HEK293 (cell line): Measurements from ENCODE around the gene LHFPL3.

Source experiments
- GFI1B ChIP-seq: fragments of 450-650 bp; formaldehyde crosslinking; IDR thresholded peaks from 2 replicates; pipeline ENCODE4 v1.5.1; 2016; ENCODE audit warnings: missing biosample characterization, missing genetic modification characterization
- GLIS1 ChIP-seq: fragments of 450-650 bp; formaldehyde crosslinking; IDR thresholded peaks from 2 replicates; pipeline ENCODE4 v1.5.1; 2016; ENCODE audit warnings: missing biosample characterization, missing genetic modification characterization
- IKZF3 ChIP-seq: fragments of 450-650 bp; IDR thresholded peaks from 2 replicates; pipeline ENCODE4 v1.5.0; 2018; ENCODE audit warnings: missing biosample characterization, mild to moderate bottlenecking, missing genetic modification characterization, moderate library complexity
- KLF7 ChIP-seq: fragments of 450-650 bp; formaldehyde crosslinking; IDR thresholded peaks from 2 replicates; pipeline ENCODE4 v1.5.1; 2016; ENCODE audit warnings: missing biosample characterization, missing genetic modification characterization, borderline replicate concordance
- OSR2 ChIP-seq: fragments of 450-650 bp; formaldehyde crosslinking; IDR thresholded peaks from 2 replicates; pipeline ENCODE4 v1.5.1; 2016; ENCODE audit warnings: missing biosample characterization, missing genetic modification characterization
- PRDM1 ChIP-seq: fragments of 450-650 bp; formaldehyde crosslinking; IDR thresholded peaks from 2 replicates; pipeline ENCODE4; 2016; ENCODE audit warnings: missing biosample characterization, missing genetic modification characterization
- SCRT1 ChIP-seq: fragments of 450-650 bp; formaldehyde crosslinking; IDR thresholded peaks from 2 replicates; pipeline ENCODE4 v1.5.1; 2016; ENCODE audit warnings: missing biosample characterization, missing genetic modification characterization, borderline replicate concordance
- SP2 ChIP-seq: fragments of 450-650 bp; formaldehyde crosslinking; IDR thresholded peaks from 2 replicates; pipeline ENCODE4 v1.5.1; 2016; ENCODE audit warnings: missing biosample characterization, missing genetic modification characterization
- ZBTB17 ChIP-seq: fragments of 450-650 bp; formaldehyde crosslinking; IDR thresholded peaks from 2 replicates; pipeline ENCODE4 v1.5.1; 2016; ENCODE audit warnings: missing biosample characterization, missing genetic modification characterization
- ZFP69B ChIP-seq: fragments of 450-650 bp; formaldehyde crosslinking; IDR thresholded peaks from 2 replicates; pipeline ENCODE4 v1.5.1; 2016; ENCODE audit warnings: missing biosample characterization, missing genetic modification characterization
- ZNF10 ChIP-seq: fragments of 450-650 bp; formaldehyde crosslinking; IDR thresholded peaks from 2 replicates; pipeline ENCODE4 v1.5.1; 2017; ENCODE audit warnings: missing biosample characterization, missing genetic modification characterization
- ZNF121 ChIP-seq: fragments of 450-650 bp; formaldehyde crosslinking; IDR thresholded peaks from 2 replicates; pipeline ENCODE4 v1.5.1; 2016; ENCODE audit warnings: missing biosample characterization, missing genetic modification characterization
- ZNF16 ChIP-seq: fragments of 450-650 bp; formaldehyde crosslinking; IDR thresholded peaks from 2 replicates; pipeline ENCODE4 v1.5.1; 2016; ENCODE audit warnings: low read depth, missing biosample characterization, missing genetic modification characterization
- ZNF184 ChIP-seq: fragments of 450-650 bp; IDR thresholded peaks from 2 replicates; pipeline ENCODE4 v1.5.1; 2018; ENCODE audit warnings: missing biosample characterization, mild to moderate bottlenecking, missing genetic modification characterization
- ZNF223 ChIP-seq: fragments of 450-650 bp; formaldehyde crosslinking; IDR thresholded peaks from 2 replicates; pipeline ENCODE4 v1.5.1; 2016; ENCODE audit warnings: missing biosample characterization, missing genetic modification characterization
- ZNF324 ChIP-seq: fragments of 450-650 bp; formaldehyde crosslinking; IDR thresholded peaks from 2 replicates; pipeline ENCODE4 v1.5.1; 2016; ENCODE audit warnings: missing biosample characterization, missing genetic modification characterization
- ZNF501 ChIP-seq: fragments of 450-650 bp; formaldehyde crosslinking; IDR thresholded peaks from 2 replicates; pipeline ENCODE4 v1.5.1; 2016; ENCODE audit warnings: missing biosample characterization, missing genetic modification characterization
- ZNF571 ChIP-seq: fragments of 450-650 bp; formaldehyde crosslinking; IDR thresholded peaks from 2 replicates; pipeline ENCODE4 v1.5.0; 2017; ENCODE audit warnings: missing biosample characterization, missing genetic modification characterization
- ZNF843 ChIP-seq: fragments of 450-650 bp; formaldehyde crosslinking; IDR thresholded peaks from 2 replicates; pipeline ENCODE4 v1.5.1; 2016; ENCODE audit warnings: missing biosample characterization, missing genetic modification characterization
- TF ChIP-seq, protein P1 (sequence below): fragments of 450-650 bp; formaldehyde crosslinking; optimal IDR thresholded peaks from 2 replicates; pipeline ENCODE3; 2016; ENCODE audit warnings: missing biosample characterization, mild to moderate bottlenecking, missing genetic modification characterization
- TF ChIP-seq, protein P2 (sequence below): fragments of 450-650 bp; formaldehyde crosslinking; IDR thresholded peaks from 2 replicates; pipeline ENCODE4 v1.5.0; 2017; ENCODE audit warnings: missing biosample characterization, missing genetic modification characterization, borderline replicate concordance
- TF ChIP-seq, protein P3 (sequence below): fragments of 450-650 bp; formaldehyde crosslinking; IDR thresholded peaks from 2 replicates; pipeline ENCODE4 v1.5.1; 2016; ENCODE audit warnings: missing biosample characterization, missing genetic modification characterization
- TF ChIP-seq, protein P4 (sequence below): fragments of 450-650 bp; formaldehyde crosslinking; IDR thresholded peaks from 2 replicates; pipeline ENCODE4 v1.5.1; 2016; ENCODE audit warnings: missing biosample characterization, missing genetic modification characterization
- TF ChIP-seq, protein P5 (sequence below): fragments of 450-650 bp; formaldehyde crosslinking; IDR thresholded peaks from 2 replicates; pipeline ENCODE4 v1.5.1; 2017; ENCODE audit warnings: missing biosample characterization, mild to moderate bottlenecking, missing genetic modification characterization, moderate library complexity
- TF ChIP-seq, protein P6 (sequence below): sonication (generic); formaldehyde crosslinking; IDR thresholded peaks from 2 replicates; pipeline ENCODE4 v1.8.1; 2022; ENCODE audit warnings: mild to moderate bottlenecking, moderate library complexity, missing genetic modification reagents
- TF ChIP-seq, protein P7 (sequence below): fragments of 450-650 bp; formaldehyde crosslinking; IDR thresholded peaks from 2 replicates; pipeline ENCODE4 v1.5.1; 2016; ENCODE audit warnings: missing biosample characterization, missing genetic modification characterization
- TF ChIP-seq, protein P8 (sequence below): fragments of 450-650 bp; formaldehyde crosslinking; IDR thresholded peaks from 2 replicates; pipeline ENCODE4 v1.5.1; 2016; ENCODE audit warnings: missing biosample characterization, missing genetic modification characterization

Gene LHFPL3

DNA sequence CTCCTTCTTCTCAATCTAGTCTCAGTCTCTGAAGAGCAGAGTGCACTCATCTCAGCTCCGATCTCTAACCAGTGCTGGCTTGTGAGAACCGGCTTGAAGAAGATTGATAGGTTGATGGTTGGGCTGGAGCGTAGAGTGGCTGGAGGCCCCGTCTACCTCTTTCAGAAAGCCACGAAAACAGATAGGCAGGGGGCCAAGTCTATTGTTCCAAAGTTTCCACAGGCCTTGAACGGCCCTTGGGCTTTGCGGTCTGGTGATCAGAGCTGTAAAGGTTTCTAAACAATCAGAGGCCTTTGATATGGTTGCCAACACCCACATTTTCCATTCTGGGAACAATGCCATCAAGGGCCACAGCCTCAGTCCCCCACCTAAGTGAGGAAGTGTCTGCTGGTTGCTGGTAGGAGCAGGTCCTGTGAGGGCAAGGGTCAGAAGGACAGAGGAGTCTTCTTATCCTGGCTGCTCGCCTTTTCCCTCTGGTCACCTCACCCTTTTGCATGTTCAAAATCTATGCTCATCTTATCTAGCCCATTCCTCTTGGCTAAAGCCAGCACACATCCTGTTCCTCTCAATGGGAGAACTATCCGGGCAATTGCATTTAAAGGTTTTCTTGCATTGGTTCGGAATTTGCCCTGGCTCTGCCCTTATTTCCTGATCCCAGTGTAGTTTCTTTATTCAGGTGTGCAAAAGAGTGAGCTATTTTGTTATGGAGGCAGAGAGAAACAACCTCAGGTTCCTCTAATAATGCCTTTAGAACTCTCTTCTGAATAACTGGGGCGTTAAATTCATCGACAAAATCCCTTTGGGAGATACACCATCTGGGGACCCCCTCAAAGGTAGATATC, 615.3 kb downstream of the LHFPL3 start (continued):
- TF ChIP-seq ZNF184 (tag by site-specific recombination) (no peak), ZNF16 (tag by site-specific recombination) (no peak), IKZF3 (tag by site-specific recombination) (peak; percentile 76; the same call in 1 of the 2 replicates), ZNF501 (tag by site-specific recombination) (0 out of 2 replicates have a peak, but pooled peaks have one; percentile 24), PRDM1 (no peak), KLF7 (tag by site-specific recombination) (peak; percentile 88; the same call in 1 of the 2 replicates), GFI1B (peak; percentile 94), ZNF121 (tag by site-specific recombination) (0 out of 2 replicates have a peak, but pooled peaks have one; percentile 40), ZNF223 (no peak), ZNF571 (tag by site-specific recombination) (no peak), ZNF324 (tag by site-specific recombination) (0 out of 2 replicates have a peak, but pooled peaks have one; percentile 21), ZNF843 (tag by site-specific recombination) (peak; percentile 91), ZNF10 (tag by site-specific recombination) (peak; percentile 37; the same call in 1 of the 2 replicates), GLIS1 (tag by site-specific recombination) (peak; percentile 35; the same call in 1 of the 2 replicates), ZBTB17 (tag by site-specific recombination) (peak; percentile 84), OSR2 (tag by site-specific recombination) (peak; percentile 82), SP2 (tag by site-specific recombination) (0 out of 2 replicates have a peak, but pooled peaks have one; percentile 17), SCRT1 (tag by site-specific recombination) (0 out of 2 replicates have a peak, but pooled peaks have one; percentile 31), ZFP69B (tag by site-specific recombination) (no peak)
- TF ChIP-seq, protein P1, sequence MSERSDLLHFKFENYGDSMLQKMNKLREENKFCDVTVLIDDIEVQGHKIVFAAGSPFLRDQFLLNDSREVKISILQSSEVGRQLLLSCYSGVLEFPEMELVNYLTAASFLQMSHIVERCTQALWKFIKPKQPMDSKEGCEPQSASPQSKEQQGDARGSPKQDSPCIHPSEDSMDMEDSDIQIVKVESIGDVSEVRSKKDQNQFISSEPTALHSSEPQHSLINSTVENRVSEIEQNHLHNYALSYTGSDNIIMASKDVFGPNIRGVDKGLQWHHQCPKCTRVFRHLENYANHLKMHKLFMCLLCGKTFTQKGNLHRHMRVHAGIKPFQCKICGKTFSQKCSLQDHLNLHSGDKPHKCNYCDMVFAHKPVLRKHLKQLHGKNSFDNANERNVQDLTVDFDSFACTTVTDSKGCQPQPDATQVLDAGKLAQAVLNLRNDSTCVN (tag by site-specific recombination), result no peak
- TF ChIP-seq, protein P2, sequence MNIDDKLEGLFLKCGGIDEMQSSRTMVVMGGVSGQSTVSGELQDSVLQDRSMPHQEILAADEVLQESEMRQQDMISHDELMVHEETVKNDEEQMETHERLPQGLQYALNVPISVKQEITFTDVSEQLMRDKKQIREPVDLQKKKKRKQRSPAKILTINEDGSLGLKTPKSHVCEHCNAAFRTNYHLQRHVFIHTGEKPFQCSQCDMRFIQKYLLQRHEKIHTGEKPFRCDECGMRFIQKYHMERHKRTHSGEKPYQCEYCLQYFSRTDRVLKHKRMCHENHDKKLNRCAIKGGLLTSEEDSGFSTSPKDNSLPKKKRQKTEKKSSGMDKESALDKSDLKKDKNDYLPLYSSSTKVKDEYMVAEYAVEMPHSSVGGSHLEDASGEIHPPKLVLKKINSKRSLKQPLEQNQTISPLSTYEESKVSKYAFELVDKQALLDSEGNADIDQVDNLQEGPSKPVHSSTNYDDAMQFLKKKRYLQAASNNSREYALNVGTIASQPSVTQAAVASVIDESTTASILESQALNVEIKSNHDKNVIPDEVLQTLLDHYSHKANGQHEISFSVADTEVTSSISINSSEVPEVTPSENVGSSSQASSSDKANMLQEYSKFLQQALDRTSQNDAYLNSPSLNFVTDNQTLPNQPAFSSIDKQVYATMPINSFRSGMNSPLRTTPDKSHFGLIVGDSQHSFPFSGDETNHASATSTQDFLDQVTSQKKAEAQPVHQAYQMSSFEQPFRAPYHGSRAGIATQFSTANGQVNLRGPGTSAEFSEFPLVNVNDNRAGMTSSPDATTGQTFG (tag by site-specific recombination), result no peak
- TF ChIP-seq, protein P3, sequence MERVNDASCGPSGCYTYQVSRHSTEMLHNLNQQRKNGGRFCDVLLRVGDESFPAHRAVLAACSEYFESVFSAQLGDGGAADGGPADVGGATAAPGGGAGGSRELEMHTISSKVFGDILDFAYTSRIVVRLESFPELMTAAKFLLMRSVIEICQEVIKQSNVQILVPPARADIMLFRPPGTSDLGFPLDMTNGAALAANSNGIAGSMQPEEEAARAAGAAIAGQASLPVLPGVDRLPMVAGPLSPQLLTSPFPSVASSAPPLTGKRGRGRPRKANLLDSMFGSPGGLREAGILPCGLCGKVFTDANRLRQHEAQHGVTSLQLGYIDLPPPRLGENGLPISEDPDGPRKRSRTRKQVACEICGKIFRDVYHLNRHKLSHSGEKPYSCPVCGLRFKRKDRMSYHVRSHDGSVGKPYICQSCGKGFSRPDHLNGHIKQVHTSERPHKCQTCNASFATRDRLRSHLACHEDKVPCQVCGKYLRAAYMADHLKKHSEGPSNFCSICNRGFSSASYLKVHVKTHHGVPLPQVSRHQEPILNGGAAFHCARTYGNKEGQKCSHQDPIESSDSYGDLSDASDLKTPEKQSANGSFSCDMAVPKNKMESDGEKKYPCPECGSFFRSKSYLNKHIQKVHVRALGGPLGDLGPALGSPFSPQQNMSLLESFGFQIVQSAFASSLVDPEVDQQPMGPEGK (tag by site-specific recombination), result peak; percentile 59; the same call in 1 of the 2 replicates
- TF ChIP-seq, protein P4, sequence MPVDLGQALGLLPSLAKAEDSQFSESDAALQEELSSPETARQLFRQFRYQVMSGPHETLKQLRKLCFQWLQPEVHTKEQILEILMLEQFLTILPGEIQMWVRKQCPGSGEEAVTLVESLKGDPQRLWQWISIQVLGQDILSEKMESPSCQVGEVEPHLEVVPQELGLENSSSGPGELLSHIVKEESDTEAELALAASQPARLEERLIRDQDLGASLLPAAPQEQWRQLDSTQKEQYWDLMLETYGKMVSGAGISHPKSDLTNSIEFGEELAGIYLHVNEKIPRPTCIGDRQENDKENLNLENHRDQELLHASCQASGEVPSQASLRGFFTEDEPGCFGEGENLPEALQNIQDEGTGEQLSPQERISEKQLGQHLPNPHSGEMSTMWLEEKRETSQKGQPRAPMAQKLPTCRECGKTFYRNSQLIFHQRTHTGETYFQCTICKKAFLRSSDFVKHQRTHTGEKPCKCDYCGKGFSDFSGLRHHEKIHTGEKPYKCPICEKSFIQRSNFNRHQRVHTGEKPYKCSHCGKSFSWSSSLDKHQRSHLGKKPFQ (tag by site-specific recombination), result peak; percentile 94
- TF ChIP-seq, protein P5, sequence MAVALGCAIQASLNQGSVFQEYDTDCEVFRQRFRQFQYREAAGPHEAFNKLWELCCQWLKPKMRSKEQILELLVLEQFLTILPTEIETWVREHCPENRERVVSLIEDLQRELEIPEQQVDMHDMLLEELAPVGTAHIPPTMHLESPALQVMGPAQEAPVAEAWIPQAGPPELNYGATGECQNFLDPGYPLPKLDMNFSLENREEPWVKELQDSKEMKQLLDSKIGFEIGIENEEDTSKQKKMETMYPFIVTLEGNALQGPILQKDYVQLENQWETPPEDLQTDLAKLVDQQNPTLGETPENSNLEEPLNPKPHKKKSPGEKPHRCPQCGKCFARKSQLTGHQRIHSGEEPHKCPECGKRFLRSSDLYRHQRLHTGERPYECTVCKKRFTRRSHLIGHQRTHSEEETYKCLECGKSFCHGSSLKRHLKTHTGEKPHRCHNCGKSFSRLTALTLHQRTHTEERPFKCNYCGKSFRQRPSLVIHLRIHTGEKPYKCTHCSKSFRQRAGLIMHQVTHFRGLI (tag by site-specific recombination), result peak; percentile 99
- TF ChIP-seq, protein P6, sequence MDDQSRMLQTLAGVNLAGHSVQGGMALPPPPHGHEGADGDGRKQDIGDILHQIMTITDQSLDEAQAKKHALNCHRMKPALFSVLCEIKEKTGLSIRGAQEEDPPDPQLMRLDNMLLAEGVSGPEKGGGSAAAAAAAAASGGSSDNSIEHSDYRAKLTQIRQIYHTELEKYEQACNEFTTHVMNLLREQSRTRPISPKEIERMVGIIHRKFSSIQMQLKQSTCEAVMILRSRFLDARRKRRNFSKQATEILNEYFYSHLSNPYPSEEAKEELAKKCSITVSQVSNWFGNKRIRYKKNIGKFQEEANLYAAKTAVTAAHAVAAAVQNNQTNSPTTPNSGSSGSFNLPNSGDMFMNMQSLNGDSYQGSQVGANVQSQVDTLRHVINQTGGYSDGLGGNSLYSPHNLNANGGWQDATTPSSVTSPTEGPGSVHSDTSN (CRISPR knock-in tag), result no peak
- TF ChIP-seq, protein P7, sequence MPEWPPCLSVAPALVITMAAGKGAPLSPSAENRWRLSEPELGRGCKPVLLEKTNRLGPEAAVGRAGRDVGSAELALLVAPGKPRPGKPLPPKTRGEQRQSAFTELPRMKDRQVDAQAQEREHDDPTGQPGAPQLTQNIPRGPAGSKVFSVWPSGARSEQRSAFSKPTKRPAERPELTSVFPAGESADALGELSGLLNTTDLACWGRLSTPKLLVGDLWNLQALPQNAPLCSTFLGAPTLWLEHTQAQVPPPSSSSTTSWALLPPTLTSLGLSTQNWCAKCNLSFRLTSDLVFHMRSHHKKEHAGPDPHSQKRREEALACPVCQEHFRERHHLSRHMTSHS (tag by site-specific recombination), result peak; percentile 41; the same call in 1 of the 2 replicates
- TF ChIP-seq, protein P8, sequence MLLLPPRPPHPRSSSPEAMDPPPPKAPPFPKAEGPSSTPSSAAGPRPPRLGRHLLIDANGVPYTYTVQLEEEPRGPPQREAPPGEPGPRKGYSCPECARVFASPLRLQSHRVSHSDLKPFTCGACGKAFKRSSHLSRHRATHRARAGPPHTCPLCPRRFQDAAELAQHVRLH, result 0 out of 2 replicates have a peak, but pooled peaks have one; percentile 51
